ENCODE data around the gene SLC25A47.
"Not testable (repeated sequence)": the region's sequence is repeated elsewhere in the genome, so short reads cannot be mapped to it uniquely, and the experiment has no call there.

SLC25A47 gene

GRCh38 chr14:100306101-100306997 lies 16.8 kb upstream of the SLC25A47 start, which contains the start of gene SLC25A29:
Gene SLC25A29, minus strand, starts transcription at chr14:100306444. Its CDS starts 212 bp downstream, at chr14:100306232.
- DNase-seq, result peak; percentile 74

- DNase-seq, result no peak
Measured at GRCh38 chr14:100306998-100307765, 16.0 kb upstream of the SLC25A47 start.

GRCh38 chr14:100307766-100308426 lies 15.2 kb upstream of the SLC25A47 start:
- no peak for DNase-seq

GRCh38 chr14:100308427-100308792 lies 14.7 kb upstream of the SLC25A47 start:
- not testable (repeated sequence) for DNase-seq

- no peak for DNase-seq
Measured at GRCh38 chr14:100309028-100309737, 14.0 kb upstream of the SLC25A47 start.

GRCh38 chr14:100312110-100312876 lies 10.8 kb upstream of the SLC25A47 start:
- DNase-seq, result not testable (repeated sequence)

GRCh38 chr14:100312877-100313400 lies 10.2 kb upstream of the SLC25A47 start:
- DNase-seq, result no peak

GRCh38 chr14:100313464-100314230 lies 9.5 kb upstream of the SLC25A47 start:
- DNase-seq, result no peak

GRCh38 chr14:100314724-100315123 lies 8.4 kb upstream of the SLC25A47 start:
- DNase-seq, result no peak

- DNase-seq, result no peak
Measured at GRCh38 chr14:100317389-100317788, 5.8 kb upstream of the SLC25A47 start.

GRCh38 chr14:100317912-100318808 lies 5.0 kb upstream of the SLC25A47 start:
- DNase-seq, result no peak

- DNase-seq, result no peak
Measured at GRCh38 chr14:100320157-100320856, 2.8 kb upstream of the SLC25A47 start.

GRCh38 chr14:100321473-100322137 lies 1.5 kb upstream of the SLC25A47 start:
- no peak for DNase-seq

- no peak for DNase-seq
Measured at GRCh38 chr14:100322138-100322957, 791 bp upstream of the SLC25A47 start.

- DNase-seq, result no peak
Measured at GRCh38 chr14:100323942-100324307, 786 bp downstream of the SLC25A47 start.

GRCh38 chr14:100325231-100325632 lies 2.1 kb downstream of the SLC25A47 start:
- no peak for DNase-seq

GRCh38 chr14:100325958-100326357 lies 2.8 kb downstream of the SLC25A47 start:
- no peak for DNase-seq

- no peak for DNase-seq
Measured at GRCh38 chr14:100327128-100327527, 4.0 kb downstream of the SLC25A47 start.
